HepG2 (cell line): ENCODE data around the gene SOHLH2. TPM values are rescaled to one million over a fixed set of nuclear protein-coding genes. Genes with fewer than 3 reads are reported as not detected.

ENCODE experiments used
- ATAC-seq: fragments of 200-7000 bp; cut with Tn5 transposase; 3 replicates; pipeline ENCODE4 v1.9.1; 2020; ENCODE audit warnings: mild to moderate bottlenecking, moderate library complexity
- BruUV-seq: library from RNA; stranded (reverse); fragments of 400-500 nt; replicated peaks from 2 replicates; lab custom pipeline; 2021; lab: Mats Ljungman, UMichigan
- CTCF ChIA-PET: fragments of 300-600 bp; formaldehyde crosslinking; extraction: SDS; loops from one replicate; lab custom pipeline; 2021; ENCODE audit warnings: low total read pairs, inconsistent platforms, low intra/inter-chr PET ratio; lab: Yijun Ruan, JAX
- POLR2A ChIA-PET: fragments of 350-600 bp; sonication (Branson Sonifier 250); formaldehyde crosslinking; loops from one replicate; lab custom pipeline; 2020; ENCODE audit warnings: antibody characterized with exemption, inconsistent platforms; lab: Yijun Ruan, JAX
- DNase-seq: peaks from one replicate; pipeline ENCODE4 v3.0.0-alpha.2; 2015; ENCODE audit warnings: low spot score
- FAIRE-seq: peaks from 3 replicates; lab custom pipeline; 2011; peaks lifted over from hg19 to GRCh38; lab: Jason Lieb, UNC
- H2AFZ ChIP-seq: one replicate; pipeline ENCODE4 v1.6.1; 2011; ENCODE audit warnings: low read length, inconsistent platforms
- H3K27ac ChIP-seq: fragments of 300-600 bp; 3 replicates; pipeline ENCODE4 v1.8.0; 2011; ENCODE audit warnings: mixed run types, mild to moderate bottlenecking, mixed read lengths, low read length, inconsistent platforms; ENCODE audit not compliant: insufficient read depth; ENCODE audit errors: extremely low read length
- H3K27me3 ChIP-seq, 2 experiments: fragments of 200-600 bp in 1 of 2; 2 replicates in 1 of 2; 3 replicates in 1 of 2; pipeline versions ENCODE4 v1.6.0 to v1.8.0; 2011; ENCODE audit warnings: low read length in 2 of 2, mild to moderate bottlenecking in 2 of 2, moderate library complexity in 2 of 2, inconsistent platforms in 1 of 2; ENCODE audit not compliant: insufficient read depth in 2 of 2, control insufficient read depth in 1 of 2
- H3K36me3 ChIP-seq, 2 experiments: fragments of 200-600 bp in 1 of 2; replicated peaks in 1 of 2; 2 replicates in 1 of 2; 3 replicates in 1 of 2; pipeline versions ENCODE4 v1.5.1 to v1.8.0; 2011; ENCODE audit warnings: low read length in 2 of 2, inconsistent platforms in 1 of 2; ENCODE audit not compliant: insufficient read depth in 2 of 2, control insufficient read depth in 1 of 2
- H3K4me1 ChIP-seq: 2 replicates; pipeline ENCODE4 v1.5.1; 2012; ENCODE audit warnings: low read length, inconsistent platforms; ENCODE audit not compliant: insufficient read depth
- H3K4me2 ChIP-seq: 2 replicates; pipeline ENCODE4 v1.6.0; 2011; ENCODE audit warnings: low read depth, low read length, inconsistent platforms
- H3K4me3 ChIP-seq, 3 experiments: fragments of 200-600 bp in 1 of 3; sonication (generic), shearing (Covaris generic) in 1 of 3; replicated peaks in 1 of 3; 2 replicates each; pipeline ENCODE4 v1.5.1; 2011 to 2016; ENCODE audit warnings: low read length in 3 of 3, inconsistent platforms in 2 of 3, low read depth in 2 of 3, mild to moderate bottlenecking in 2 of 3, control low read depth in 1 of 3, mixed read lengths in 1 of 3; ENCODE audit not compliant: insufficient read depth in 1 of 3
- H3K79me2 ChIP-seq: one replicate; pipeline ENCODE4 v1.6.1; 2011; ENCODE audit warnings: low read length, inconsistent platforms; ENCODE audit not compliant: insufficient read depth
- H3K9ac ChIP-seq: 2 replicates; pipeline ENCODE4 v1.6.0; 2011; ENCODE audit warnings: mild to moderate bottlenecking, low read depth, low read length, inconsistent platforms; ENCODE audit not compliant: insufficient read depth
- H3K9me3 ChIP-seq: 2 replicates; pipeline ENCODE4 v1.5.1; 2012; ENCODE audit warnings: mild to moderate bottlenecking, low read length
- H4K20me1 ChIP-seq: 2 replicates; pipeline ENCODE4 v1.6.0; 2011; ENCODE audit warnings: inconsistent platforms, mild to moderate bottlenecking, low read length, moderate library complexity; ENCODE audit not compliant: insufficient read depth
- PHF5A ChIP-seq: IDR thresholded peaks from one replicate; pipeline ENCODE4 v1.6.1; 2018; ENCODE audit warnings: low read depth, missing genetic modification reagents; ENCODE audit not compliant: unreplicated experiment
- SALL2 ChIP-seq: sonication (generic); formaldehyde crosslinking; IDR thresholded peaks from 2 replicates; pipeline ENCODE4 v1.8.1; 2023; ENCODE audit warnings: mild to moderate bottlenecking, missing genetic modification reagents, inconsistent platforms
- ZBTB40 ChIP-seq, 2 experiments: fragments of 450-650 bp in 1 of 2; sonication (generic) in 1 of 2; formaldehyde crosslinking in 1 of 2; IDR thresholded peaks; 2 replicates each; pipeline versions ENCODE4 v1.6.1 to v1.8.0; 2016 to 2022; ENCODE audit warnings: antibody characterized with exemption in 1 of 2, mild to moderate bottlenecking in 1 of 2, missing genetic modification reagents in 1 of 2
- ZNF138 ChIP-seq: sonication (generic); formaldehyde crosslinking; IDR thresholded peaks from 2 replicates; pipeline ENCODE4 v1.5.0; 2020; ENCODE audit warnings: mild to moderate bottlenecking, low read depth, missing genetic modification reagents
- ZNF317 ChIP-seq: sonication (generic); formaldehyde crosslinking; IDR thresholded peaks from 2 replicates; pipeline ENCODE4 v1.5.0; 2020; ENCODE audit warnings: mild to moderate bottlenecking, missing genetic modification reagents
- ZNF460 ChIP-seq: sonication (generic); formaldehyde crosslinking; IDR thresholded peaks from 2 replicates; pipeline ENCODE4 v1.5.1; 2020; ENCODE audit warnings: missing genetic modification reagents, mild to moderate bottlenecking, borderline replicate concordance
- in situ Hi-C: cut with HindIII; loops from 2 replicates; pipeline ENCODE4 v1.10.0; 2017; ENCODE audit warnings: low pct_unique_long_range_greater_than_20kb; ENCODE audit not compliant: extremely low pct_ligation_motif_present
- intact Hi-C: fragments of 100-400 bp; cut with micrococcal nuclease; formaldehyde crosslinking; loops from one replicate; pipeline ENCODE4 v1.10.0; 2022; ENCODE audit not compliant: unreplicated experiment
- polyA plus RNA-seq, 8 experiments: library from polyadenylated mRNA; depleted of rRNA in 3 of 8; stranded (reverse) in 7 of 8; unstranded in 1 of 8; fragments of >200 nt; fragmentation: Illumina TruSeq in 4 of 8; extraction: Trizol in 4 of 8; gene quantifications; 2 replicates each; pipeline versions ENCODE4 v1.2.1 to v1.2.3, GENCODE V29; 2011 to 2016; ENCODE audit warnings: low read depth in 4 of 8, missing spikeins in 1 of 8, mixed read lengths in 1 of 8; ENCODE audit not compliant: insufficient read depth in 1 of 8
- total RNA-seq, 5 experiments: library from RNA; depleted of rRNA; stranded (reverse); fragments of >200 nt; fragmentation: Illumina TruSeq; extraction: Trizol; gene quantifications; 2 replicates each; pipeline ENCODE4 v1.2.3, GENCODE V29; 2016; ENCODE audit warnings: low read depth in 1 of 5
- TF ChIP-seq, protein P1 (sequence below): sonication (generic); formaldehyde crosslinking; IDR thresholded peaks from 2 replicates; pipeline ENCODE4 v1.5.0; 2020; ENCODE audit warnings: mild to moderate bottlenecking, missing genetic modification reagents
- TF ChIP-seq, protein P2 (sequence below): sonication (generic); formaldehyde crosslinking; IDR thresholded peaks from 2 replicates; pipeline ENCODE4 v1.4.0; 2020; ENCODE audit warnings: mild to moderate bottlenecking, missing genetic modification reagents

The SOHLH2 gene
- total and polyA plus RNA-seq, 2 of the 13 experiments (the other 11 are each of a cell fraction or from before 2014, with no cell fraction given), result not detected

DNA sequence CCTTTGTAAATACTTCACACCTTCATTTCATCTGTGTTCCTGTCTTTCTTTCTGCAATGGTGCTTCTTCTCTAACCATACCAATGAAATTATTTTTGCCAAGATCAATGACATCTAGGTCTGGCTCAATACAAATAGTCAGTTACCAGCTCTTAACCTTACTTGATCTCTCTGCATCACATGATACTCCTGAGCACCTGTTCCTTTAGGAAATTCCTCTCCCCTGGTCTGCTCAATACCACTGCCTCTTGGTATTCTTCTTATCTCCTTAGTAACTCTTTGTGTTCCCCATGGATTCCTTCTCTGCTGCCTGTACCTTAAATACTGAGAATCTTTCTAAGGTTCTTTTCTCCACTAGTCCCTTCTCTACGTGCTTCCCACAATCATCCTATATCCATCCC is 25.9 kb downstream of the SOHLH2 start (continued):
- TF ChIP-seq, protein P1, sequence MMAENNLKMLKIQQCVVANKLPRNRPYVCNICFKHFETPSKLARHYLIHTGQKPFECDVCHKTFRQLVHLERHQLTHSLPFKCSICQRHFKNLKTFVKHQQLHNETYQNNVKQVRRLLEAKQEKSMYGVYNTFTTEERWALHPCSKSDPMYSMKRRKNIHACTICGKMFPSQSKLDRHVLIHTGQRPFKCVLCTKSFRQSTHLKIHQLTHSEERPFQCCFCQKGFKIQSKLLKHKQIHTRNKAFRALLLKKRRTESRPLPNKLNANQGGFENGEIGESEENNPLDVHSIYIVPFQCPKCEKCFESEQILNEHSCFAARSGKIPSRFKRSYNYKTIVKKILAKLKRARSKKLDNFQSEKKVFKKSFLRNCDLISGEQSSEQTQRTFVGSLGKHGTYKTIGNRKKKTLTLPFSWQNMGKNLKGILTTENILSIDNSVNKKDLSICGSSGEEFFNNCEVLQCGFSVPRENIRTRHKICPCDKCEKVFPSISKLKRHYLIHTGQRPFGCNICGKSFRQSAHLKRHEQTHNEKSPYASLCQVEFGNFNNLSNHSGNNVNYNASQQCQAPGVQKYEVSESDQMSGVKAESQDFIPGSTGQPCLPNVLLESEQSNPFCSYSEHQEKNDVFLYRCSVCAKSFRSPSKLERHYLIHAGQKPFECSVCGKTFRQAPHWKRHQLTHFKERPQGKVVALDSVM (CRISPR knock-in tag), result no peak
- no peak for TF ChIP-seq ZNF317 (CRISPR knock-in tag)

DNA sequence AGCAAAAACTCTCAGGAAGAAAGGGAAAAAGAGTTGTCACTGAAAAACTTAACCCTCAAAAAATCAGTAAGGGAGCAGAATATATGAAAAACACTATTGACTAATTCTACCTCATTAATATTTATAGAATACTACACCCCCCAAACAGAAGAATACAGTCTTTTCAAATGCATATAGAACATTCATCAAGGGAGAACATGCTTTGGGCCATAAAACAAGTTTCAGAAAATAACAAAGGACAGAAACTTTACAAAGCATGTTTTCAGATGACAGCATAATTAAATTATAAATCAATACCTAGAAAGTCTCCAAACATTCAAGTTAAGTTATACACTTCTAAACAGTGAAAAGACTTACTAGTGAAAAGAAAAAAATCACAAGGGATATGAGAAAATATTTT is 30.5 kb downstream of the SOHLH2 start:
- Histone ChIP-seq H3K4me1 (no peaks in the 10 kb centered on the region), H3K27me3 (no peaks in the 10 kb centered on the region; a peak in 1 of 5 replicates), H3K4me3 (no peak overlapping the region), H2AFZ (no peak overlapping the region), H3K36me3 (no peaks in the 10 kb centered on the region), H4K20me1 (no peaks in the 10 kb centered on the region), H3K4me2 (no peak overlapping the region), H3K9me3 (no peaks in the 10 kb centered on the region), H3K9ac (no peak overlapping the region), H3K27ac (no peak overlapping the region), H3K79me2 (no peaks in the 10 kb centered on the region)
- intact Hi-C loops (no loop called here), in situ Hi-C loops (no loop called here)
- TF ChIP-seq ZNF460 (CRISPR knock-in tag) (no peak), PHF5A (CRISPR knock-in tag) (no peak), ZNF138 (CRISPR knock-in tag) (no peak), ZBTB40 (IDR thresholded peaks at IDR 0.05) (no peak), ZBTB40 (CRISPR knock-in tag; IDR thresholded peaks at IDR 0.05) (no peak), SALL2 (no peak)
- TF ChIP-seq, protein P2, sequence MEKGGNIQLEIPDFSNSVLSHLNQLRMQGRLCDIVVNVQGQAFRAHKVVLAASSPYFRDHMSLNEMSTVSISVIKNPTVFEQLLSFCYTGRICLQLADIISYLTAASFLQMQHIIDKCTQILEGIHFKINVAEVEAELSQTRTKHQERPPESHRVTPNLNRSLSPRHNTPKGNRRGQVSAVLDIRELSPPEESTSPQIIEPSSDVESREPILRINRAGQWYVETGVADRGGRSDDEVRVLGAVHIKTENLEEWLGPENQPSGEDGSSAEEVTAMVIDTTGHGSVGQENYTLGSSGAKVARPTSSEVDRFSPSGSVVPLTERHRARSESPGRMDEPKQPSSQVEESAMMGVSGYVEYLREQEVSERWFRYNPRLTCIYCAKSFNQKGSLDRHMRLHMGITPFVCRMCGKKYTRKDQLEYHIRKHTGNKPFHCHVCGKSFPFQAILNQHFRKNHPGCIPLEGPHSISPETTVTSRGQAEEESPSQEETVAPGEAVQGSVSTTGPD, result no peak
- BruUV-seq, result no TSS peak
- ATAC-seq, result no peak
- DNase-seq, result no peak
- ChIA-PET POLR2A (no interaction called here), CTCF (no interaction called here)
- no peak for FAIRE-seq
